ENCODE results near the gene ACTMAP.

The ACTMAP gene

GRCh38 chr19:40718774-40719391 lies 31.4 kb downstream of the ACTMAP start:
- peak; percentile 63 for DNase-seq (ENCODE audit: low spot score)

- peak; percentile 56 for DNase-seq (ENCODE audit: low spot score)
Observed at GRCh38 chr19:40717880-40718773, 32.1 kb downstream of the ACTMAP start.

- no peak for DNase-seq (ENCODE audit: low spot score)
Observed at GRCh38 chr19:40717325-40717879, 32.9 kb downstream of the ACTMAP start.

GRCh38 chr19:40716482-40717324 lies 33.6 kb downstream of the ACTMAP start, which contains the start of the genes COQ8B and ITPKC:
TSS of gene COQ8B (minus strand) at chr19:40716886. CDS start at chr19:40714632, 2,254 bp downstream.
TSS of gene ITPKC (plus strand) at chr19:40717112. CDS start at chr19:40717136, 24 bp downstream.
- DNase-seq (ENCODE audit: low spot score) = peak; percentile 95

- no peak for DNase-seq (ENCODE audit: low spot score)
Observed at GRCh38 chr19:40716031-40716481, 34.2 kb downstream of the ACTMAP start.

- peak; percentile 94 for DNase-seq (ENCODE audit: low spot score)
Observed at GRCh38 chr19:40714441-40715299, 35.6 kb downstream of the ACTMAP start.

GRCh38 chr19:40713939-40714338 lies 36.3 kb downstream of the ACTMAP start:
- DNase-seq (ENCODE audit: low spot score) = no peak

- no peak for DNase-seq (ENCODE audit: low spot score)
Observed at GRCh38 chr19:40709817-40710216, 40.5 kb downstream of the ACTMAP start.

GRCh38 chr19:40707615-40708014 lies 42.7 kb downstream of the ACTMAP start:
- DNase-seq (ENCODE audit: low spot score) = no peak

- DNase-seq (ENCODE audit: low spot score) = no peak
Observed at GRCh38 chr19:40705950-40706619, 44.2 kb downstream of the ACTMAP start.

- DNase-seq (ENCODE audit: low spot score) = no peak
Observed at GRCh38 chr19:40705362-40705651, 45.0 kb downstream of the ACTMAP start.

GRCh38 chr19:40704491-40705361 lies 45.6 kb downstream of the ACTMAP start:
- no peak for DNase-seq (ENCODE audit: low spot score)

- no peak for DNase-seq (ENCODE audit: low spot score)
Observed at GRCh38 chr19:40703029-40703755, 47.1 kb downstream of the ACTMAP start.

GRCh38 chr19:40702337-40703012 lies 47.8 kb downstream of the ACTMAP start:
- DNase-seq (ENCODE audit: low spot score) = peak; percentile 89

- DNase-seq (ENCODE audit: low spot score) = no peak
Observed at GRCh38 chr19:40701758-40702157, 48.5 kb downstream of the ACTMAP start.

- no peak for DNase-seq (ENCODE audit: low spot score)
Observed at GRCh38 chr19:40700083-40700482, 50.2 kb downstream of the ACTMAP start.

GRCh38 chr19:40697007-40697406 lies 53.3 kb downstream of the ACTMAP start:
- DNase-seq (ENCODE audit: low spot score) = no peak

GRCh38 chr19:40695881-40696280 lies 54.4 kb downstream of the ACTMAP start:
- DNase-seq (ENCODE audit: low spot score) = peak; percentile 5
